HEK293 (cell line): ENCODE results near the gene PLB1.

Source experiments
- CTCF ChIA-PET: fragments of 350-600 bp; formaldehyde crosslinking; extraction: SDS; loops from one replicate; lab custom pipeline; 2021; ENCODE audit warnings: antibody characterized with exemption; lab: Yijun Ruan, JAX
- POLR2A ChIA-PET: fragments of 300-600 bp; formaldehyde crosslinking; extraction: SDS; loops from one replicate; lab custom pipeline; 2020; ENCODE audit warnings: antibody characterized with exemption, inconsistent platforms; lab: Yijun Ruan, JAX
- H3K27ac ChIP-seq: fragments of 200-500 bp; sonication (Bioruptor generic); 2 replicates; pipeline ENCODE4 v1.5.1; 2014; ENCODE audit warnings: low read depth, low read length, control low read depth, inconsistent platforms; ENCODE audit errors: extremely low read depth
- H3K36me3 ChIP-seq, 2 experiments: fragments of 200-500 bp in 1 of 2; sonication (Bioruptor generic) in 1 of 2; 1 replicate in 1 of 2; 2 replicates in 1 of 2; pipeline ENCODE4 v1.5.1; 2014 to 2017; ENCODE audit warnings: inconsistent platforms in 2 of 2, low read length in 2 of 2; ENCODE audit not compliant: control insufficient read depth in 2 of 2, insufficient read depth in 1 of 2
- H3K4me1 ChIP-seq: fragments of 200-500 bp; sonication (Bioruptor generic); 2 replicates; pipeline ENCODE4 v1.5.1; 2014; ENCODE audit warnings: mild to moderate bottlenecking, low read length, inconsistent platforms; ENCODE audit not compliant: control insufficient read depth, insufficient read depth
- H3K4me3 ChIP-seq: 2 replicates; pipeline ENCODE4 v1.5.1; 2011; ENCODE audit warnings: low read depth, mild to moderate bottlenecking, control low read depth, low read length, moderate library complexity
- H3K9me3 ChIP-seq: fragments of 200-500 bp; sonication (Bioruptor generic); 2 replicates; pipeline ENCODE4 v1.5.1; 2014; ENCODE audit warnings: low read depth, low read length, inconsistent platforms; ENCODE audit not compliant: control insufficient read depth, insufficient read depth
- CTCF ChIP-seq: fragments of 450-650 bp; formaldehyde crosslinking; IDR thresholded peaks from 2 replicates; pipeline ENCODE4 v1.5.1; 2016; ENCODE audit warnings: missing biosample characterization, missing genetic modification characterization
- GLIS1 ChIP-seq: fragments of 450-650 bp; formaldehyde crosslinking; IDR thresholded peaks from 2 replicates; pipeline ENCODE4 v1.5.1; 2016; ENCODE audit warnings: missing biosample characterization, missing genetic modification characterization
- PRDM10 ChIP-seq: fragments of 450-650 bp; formaldehyde crosslinking; IDR thresholded peaks from 2 replicates; pipeline ENCODE4 v1.5.1; 2016; ENCODE audit warnings: missing biosample characterization, missing genetic modification characterization
- RBAK ChIP-seq: fragments of 450-650 bp; formaldehyde crosslinking; IDR thresholded peaks from 2 replicates; pipeline ENCODE4 v1.5.1; 2016; ENCODE audit warnings: missing biosample characterization, missing genetic modification characterization
- ZNF132 ChIP-seq: fragments of 450-650 bp; formaldehyde crosslinking; IDR thresholded peaks from 2 replicates; pipeline ENCODE4 v1.5.1; 2017; ENCODE audit warnings: missing biosample characterization, missing genetic modification characterization, borderline replicate concordance
- ZNF169 ChIP-seq: fragments of 450-650 bp; formaldehyde crosslinking; IDR thresholded peaks from 2 replicates; pipeline ENCODE4 v1.5.1; 2016; ENCODE audit warnings: missing biosample characterization, missing genetic modification characterization
- ZNF18 ChIP-seq: fragments of 450-650 bp; formaldehyde crosslinking; IDR thresholded peaks from 2 replicates; pipeline ENCODE4 v1.5.1; 2016; ENCODE audit warnings: missing biosample characterization, missing genetic modification characterization
- ZNF274 ChIP-seq, 2 experiments: fragments of 200-500 bp in 1 of 2; fragments of 450-650 bp in 1 of 2; sonication (Bioruptor generic) in 1 of 2; formaldehyde crosslinking in 1 of 2; IDR thresholded peaks; 2 replicates each; pipeline versions ENCODE4 v1.5.1 to v1.6.1; 2014 to 2016; ENCODE audit warnings: borderline replicate concordance in 1 of 2, inconsistent platforms in 1 of 2, low read length in 1 of 2, missing biosample characterization in 1 of 2, missing genetic modification characterization in 1 of 2
- ZNF335 ChIP-seq: fragments of 450-650 bp; formaldehyde crosslinking; conservative IDR thresholded peaks from 2 replicates; pipeline ENCODE4 v1.5.1; 2016; ENCODE audit warnings: missing biosample characterization, missing genetic modification characterization
- ZNF366 ChIP-seq: fragments of 450-650 bp; formaldehyde crosslinking; conservative IDR thresholded peaks from 2 replicates; pipeline ENCODE4 v1.5.1; 2016; ENCODE audit warnings: missing biosample characterization, missing genetic modification characterization
- ZNF398 ChIP-seq: fragments of 450-650 bp; formaldehyde crosslinking; IDR thresholded peaks from 2 replicates; pipeline ENCODE4 v1.5.1; 2017; ENCODE audit warnings: missing biosample characterization, missing genetic modification characterization
- ZNF416 ChIP-seq: fragments of 450-650 bp; formaldehyde crosslinking; IDR thresholded peaks from 2 replicates; pipeline ENCODE4 v1.5.1; 2016; ENCODE audit warnings: missing biosample characterization, missing genetic modification characterization
- ZNF555 ChIP-seq: fragments of 450-650 bp; formaldehyde crosslinking; conservative IDR thresholded peaks from 2 replicates; pipeline ENCODE4 v1.5.1; 2017; ENCODE audit warnings: missing biosample characterization, mild to moderate bottlenecking, missing genetic modification characterization, inconsistent platforms
- ZNF580 ChIP-seq: fragments of 450-650 bp; formaldehyde crosslinking; IDR thresholded peaks from 2 replicates; pipeline ENCODE4 v1.5.1; 2016; ENCODE audit warnings: missing biosample characterization, missing genetic modification characterization
- ZNF670 ChIP-seq: fragments of 450-650 bp; formaldehyde crosslinking; IDR thresholded peaks from 2 replicates; pipeline ENCODE4 v1.5.1; 2016; ENCODE audit warnings: missing biosample characterization, missing genetic modification characterization, low read depth
- ZNF792 ChIP-seq: fragments of 450-650 bp; formaldehyde crosslinking; IDR thresholded peaks from 2 replicates; pipeline ENCODE4 v1.5.1; 2016; ENCODE audit warnings: missing biosample characterization, missing genetic modification characterization

Gene PLB1

GRCh38 chr2:28643911-28644334, 148.1 kb downstream of the PLB1 start:
- ChIA-PET CTCF (no interaction called here), POLR2A (no interaction called here)

GRCh38 chr2:28644760-28645159, 148.9 kb downstream of the PLB1 start:
- ChIA-PET CTCF (interaction anchor here (0.8 kb wide), 1 partner anchor 162 kb away, joined by 3 read pairs; no protein-coding TSS in a partner anchor), POLR2A (no interaction called here)
- Histone ChIP-seq H3K4me3 (no peak overlapping the region), H3K4me1 (no peaks in the 10 kb centered on the region), H3K27ac (no peak overlapping the region), H3K9me3 (no peaks in the 10 kb centered on the region), H3K36me3 (no peaks in the 10 kb centered on the region)
- TF ChIP-seq CTCF (tag by site-specific recombination) (no peak), ZNF416 (tag by site-specific recombination) (no peak), RBAK (tag by site-specific recombination) (no peak), ZNF792 (tag by site-specific recombination) (no peak), ZNF398 (tag by site-specific recombination) (no peak), ZNF274 (IDR thresholded peaks at IDR 0.05; ENCODE audit: low read length) (no peak), ZNF274 (tag by site-specific recombination; IDR thresholded peaks at IDR 0.05; ENCODE audit: borderline replicate concordance) (no peak), ZNF670 (no peak), ZNF169 (tag by site-specific recombination) (no peak), ZNF366 (no peak), ZNF18 (no peak), ZNF555 (tag by site-specific recombination) (no peak)

More at GRCh38 chr2:28643911-28644334, 148.1 kb downstream of the PLB1 start:
- H3K36me3 ChIP-seq: no peaks in the 10 kb centered on the region
- H3K4me1 ChIP-seq: no peaks in the 10 kb centered on the region
- no peaks in the 10 kb centered on the region for H3K9me3 ChIP-seq
- no peak overlapping the region for H3K27ac ChIP-seq
- peak; percentile 19; the same call in 1 of the 2 replicates for TF ChIP-seq GLIS1
- TF ChIP-seq ZNF335: 0 out of 2 replicates have a peak, but pooled peaks have one; percentile 18
- peak; percentile 35; the same call in 1 of the 2 replicates for TF ChIP-seq PRDM10 (tag by site-specific recombination)
- no peak for TF ChIP-seq ZNF132 (tag by site-specific recombination)
- TF ChIP-seq ZNF580 (tag by site-specific recombination): no peak
- no peak overlapping the region for H3K4me3 ChIP-seq
